Measurements from ENCODE around the gene ATP6V1F. TPM values are rescaled to one million over a fixed set of nuclear protein-coding genes. Genes with fewer than 3 reads are reported as not detected.

ATP6V1F gene
- total RNA-seq, 2 experiments from 2014 or later, result 49.6 to 54.3 TPM

DNA sequence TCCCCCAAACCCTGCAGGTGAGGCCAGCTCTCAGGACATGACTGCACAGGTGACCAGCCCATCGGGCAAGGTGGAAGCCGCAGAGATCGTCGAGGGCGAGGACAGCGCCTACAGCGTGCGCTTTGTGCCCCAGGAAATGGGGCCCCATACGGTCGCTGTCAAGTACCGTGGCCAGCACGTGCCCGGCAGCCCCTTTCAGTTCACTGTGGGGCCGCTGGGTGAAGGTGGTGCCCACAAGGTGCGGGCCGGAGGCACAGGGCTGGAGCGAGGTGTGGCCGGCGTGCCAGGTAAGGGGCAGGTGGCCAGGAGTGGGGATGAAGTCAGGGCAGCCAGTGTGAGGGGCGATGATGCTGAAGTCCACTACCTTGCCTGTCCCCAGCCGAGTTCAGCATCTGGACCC, 8.3 kb upstream of the ATP6V1F start:
- Histone ChIP-seq H3K36me3 (ENCODE audit: insufficient read depth, low read length) (no peaks in the 10 kb centered on the region), H3K27me3 (ENCODE audit: control insufficient read depth in 1 of 2, insufficient read depth in 2 of 2, low read length in 2 of 2) (peaks cover 0 to 2% of the 10 kb centered on the region in 2 experiments), H3K9me3 (ENCODE audit: control insufficient read depth in 1 of 2, insufficient read depth in 1 of 2, low read length in 2 of 2) (no peaks in the 10 kb centered on the region), H3K4me3 (ENCODE audit: low read length) (no peak overlapping the region), H3K4me1 (ENCODE audit: insufficient read depth, low read length) (no peaks in the 10 kb centered on the region), H3K27ac (ENCODE audit: low read depth in 1 of 2, low read length in 2 of 2) (no peak overlapping the region)
- POLR2A ChIA-PET, result no interaction called here
- intact Hi-C loops (cut with DNase I, micrococcal nuclease), result no loop called here
- H3K36me3 Mint-ChIP-seq (ENCODE audit: low read depth), result no peaks in the 10 kb centered on the region
- ATAC-seq (ENCODE audit: poor library complexity) (no peak), DNase-seq (no peak)
- no peaks in the 10 kb centered on the region for H3K4me1 Mint-ChIP-seq (ENCODE audit: low read depth)
- no peaks in the 10 kb centered on the region for H3K9me3 Mint-ChIP-seq
- TF ChIP-seq CTCF (IDR thresholded peaks at IDR 0.05), result no peak
- H3K27me3 Mint-ChIP-seq, result no peaks in the 10 kb centered on the region
- H3K27ac Mint-ChIP-seq, result no peak overlapping the region
- H3K4me3 Mint-ChIP-seq, result no peak overlapping the region
- CTCF ChIA-PET, result no interaction called here

DNA sequence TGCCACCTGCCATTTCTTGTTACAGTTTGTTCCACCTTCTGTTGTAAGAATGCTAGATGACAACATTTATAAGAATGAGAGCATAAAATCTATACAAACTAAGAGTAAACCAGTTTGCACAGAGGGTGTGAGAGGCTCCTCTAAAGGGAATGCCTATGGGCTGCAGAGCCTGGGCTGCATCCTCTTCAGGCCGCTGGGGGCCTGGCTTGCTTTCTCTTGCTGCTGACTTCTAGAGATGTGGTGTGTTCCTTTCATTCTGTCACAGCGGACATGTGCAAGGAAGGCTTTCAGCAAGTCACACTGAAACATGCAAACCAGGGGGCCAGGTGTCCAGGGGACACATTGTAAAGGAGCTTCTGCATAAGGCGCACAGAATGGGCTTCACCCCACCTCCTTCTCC, 7.1 kb upstream of the ATP6V1F start:
- no peaks in the 10 kb centered on the region for H3K36me3 Mint-ChIP-seq (ENCODE audit: low read depth)

DNA sequence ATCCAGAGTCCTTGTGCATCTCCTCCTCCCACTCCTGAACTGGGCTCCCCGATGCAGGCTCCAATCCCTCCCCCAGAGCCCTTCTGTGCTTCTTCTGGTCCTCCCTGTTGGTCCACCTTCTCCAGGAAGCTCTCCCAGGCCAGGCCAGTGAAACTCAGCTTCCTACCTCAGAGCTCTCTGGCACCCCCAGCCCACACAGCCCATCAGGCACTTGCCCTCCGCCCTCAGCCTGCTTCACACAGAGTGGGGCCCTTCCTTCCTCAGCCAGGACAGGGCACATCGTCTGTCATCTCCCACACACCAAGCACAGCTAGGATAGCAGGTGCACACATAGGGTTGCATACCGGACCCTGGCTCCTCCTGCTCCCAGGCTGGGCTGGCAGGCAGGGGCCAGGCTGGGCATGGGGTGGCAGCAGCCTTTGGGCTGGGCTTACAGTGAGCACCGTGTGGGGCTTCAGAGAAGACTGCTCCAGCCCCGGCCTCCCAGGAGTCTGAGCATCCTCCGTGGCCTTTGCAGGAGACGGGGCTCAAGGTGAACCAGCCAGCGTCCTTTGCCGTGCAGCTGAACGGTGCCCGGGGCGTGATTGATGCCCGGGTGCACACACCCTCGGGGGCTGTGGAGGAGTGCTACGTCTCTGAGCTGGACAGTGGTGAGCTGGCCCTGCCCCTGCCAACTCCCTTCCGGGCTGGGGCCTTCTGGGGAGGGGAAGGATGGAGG, 6.5 kb upstream of the ATP6V1F start:
- peaks cover 0 to 2% of the 10 kb centered on the region in 2 experiments for H3K27me3 ChIP-seq (ENCODE audit: control insufficient read depth in 1 of 2, insufficient read depth in 2 of 2, low read length in 2 of 2)
- no peak for TF ChIP-seq CTCF (IDR thresholded peaks at IDR 0.05)
- Mint-ChIP-seq H3K4me3 (no peak overlapping the region), H3K27me3 (no peaks in the 10 kb centered on the region), H3K27ac (no peak overlapping the region), H3K36me3 (ENCODE audit: low read depth) (no peaks in the 10 kb centered on the region), H3K4me1 (ENCODE audit: low read depth) (no peaks in the 10 kb centered on the region), H3K9me3 (no peaks in the 10 kb centered on the region)
- ATAC-seq (ENCODE audit: poor library complexity) (no peak), DNase-seq (no peak)
- no peaks in the 10 kb centered on the region for H3K9me3 ChIP-seq (ENCODE audit: control insufficient read depth in 1 of 2, insufficient read depth in 1 of 2, low read length in 2 of 2)
- H3K4me1 ChIP-seq (ENCODE audit: insufficient read depth, low read length), result no peaks in the 10 kb centered on the region
- ChIA-PET CTCF (no interaction called here), POLR2A (no interaction called here)
- no peak overlapping the region for H3K4me3 ChIP-seq (ENCODE audit: low read length)
- H3K27ac ChIP-seq (ENCODE audit: low read depth in 1 of 2, low read length in 2 of 2), result no peak overlapping the region
- intact Hi-C loops (cut with DNase I, micrococcal nuclease), result no loop called here
- no peaks in the 10 kb centered on the region for H3K36me3 ChIP-seq (ENCODE audit: insufficient read depth, low read length)

More for the DNA sequence above, 7.1 kb upstream of the ATP6V1F start:
- ATAC-seq (ENCODE audit: poor library complexity) (no peak), DNase-seq (no peak)
- no peaks in the 10 kb centered on the region for H3K36me3 ChIP-seq (ENCODE audit: insufficient read depth, low read length)
- intact Hi-C loops (cut with DNase I, micrococcal nuclease), result no loop called here
- H3K4me3 ChIP-seq (ENCODE audit: low read length), result no peak overlapping the region
- H3K4me1 ChIP-seq (ENCODE audit: insufficient read depth, low read length), result no peaks in the 10 kb centered on the region
- Mint-ChIP-seq H3K27ac (no peak overlapping the region), H3K9me3 (no peaks in the 10 kb centered on the region), H3K4me1 (ENCODE audit: low read depth) (no peaks in the 10 kb centered on the region), H3K27me3 (no peaks in the 10 kb centered on the region), H3K4me3 (no peak overlapping the region)
- H3K27me3 ChIP-seq (ENCODE audit: control insufficient read depth in 1 of 2, insufficient read depth in 2 of 2, low read length in 2 of 2), result peaks cover 0 to 2% of the 10 kb centered on the region in 2 experiments
- no peaks in the 10 kb centered on the region for H3K9me3 ChIP-seq (ENCODE audit: control insufficient read depth in 1 of 2, insufficient read depth in 1 of 2, low read length in 2 of 2)
- ChIA-PET POLR2A (no interaction called here), CTCF (no interaction called here)
- TF ChIP-seq CTCF (IDR thresholded peaks at IDR 0.05), result no peak
- H3K27ac ChIP-seq (ENCODE audit: low read depth in 1 of 2, low read length in 2 of 2), result no peak overlapping the region
